Mesenchymal stem cell (in vitro differentiated cells and primary cell): Measurements from ENCODE around the gene LSM7.
A peak's percentile ranks its signal among the peaks of the same experiment; 100 is the strongest.

Experiments used
- DNase-seq: peaks from one replicate; pipeline ENCODE4 v3.0.0-alpha.2; 2013
- H2AFZ ChIP-seq: one replicate; pipeline ENCODE4 v1.6.1; 2013; ENCODE audit warnings: low read depth, mild to moderate bottlenecking, control low read depth, inconsistent platforms, low read length, moderate library complexity
- H2AK5ac ChIP-seq: 2 replicates; pipeline ENCODE4 v1.6.1; 2013; ENCODE audit warnings: low read length, moderate library complexity, mild to moderate bottlenecking, inconsistent platforms; ENCODE audit not compliant: severe bottlenecking
- H2BK120ac ChIP-seq: one replicate; pipeline ENCODE4 v1.6.1; 2013; ENCODE audit warnings: low read depth, mild to moderate bottlenecking, inconsistent platforms, low read length, moderate library complexity
- H2BK12ac ChIP-seq, 2 experiments: one replicate each; pipeline ENCODE4 v1.6.1; 2013; ENCODE audit warnings: inconsistent platforms in 2 of 2, low read length in 2 of 2, mild to moderate bottlenecking in 2 of 2, moderate library complexity in 2 of 2, control low read depth in 1 of 2
- H2BK15ac ChIP-seq: one replicate; pipeline ENCODE4 v1.6.1; 2013; ENCODE audit warnings: mild to moderate bottlenecking, low read depth, inconsistent platforms; ENCODE audit not compliant: poor library complexity, severe bottlenecking
- H2BK5ac ChIP-seq: 2 replicates; pipeline ENCODE4 v1.6.1; 2013; ENCODE audit warnings: low read depth, mild to moderate bottlenecking, low read length, control low read depth, inconsistent platforms; ENCODE audit not compliant: poor library complexity, severe bottlenecking
- H3K14ac ChIP-seq, 2 experiments: one replicate each; pipeline ENCODE4 v1.6.1; 2013; ENCODE audit warnings: inconsistent platforms in 2 of 2, low read length in 2 of 2, control low read depth in 1 of 2, mild to moderate bottlenecking in 1 of 2, moderate library complexity in 1 of 2
- H3K18ac ChIP-seq, 2 experiments: one replicate each; pipeline ENCODE4 v1.6.1; 2013; ENCODE audit warnings: inconsistent platforms in 2 of 2, low read length in 2 of 2, control low read depth in 1 of 2, low read depth in 1 of 2, mild to moderate bottlenecking in 1 of 2
- H3K23ac ChIP-seq, 2 experiments: one replicate each; pipeline ENCODE4 v1.6.1; 2013; ENCODE audit warnings: inconsistent platforms in 2 of 2, low read length in 2 of 2, mild to moderate bottlenecking in 2 of 2, moderate library complexity in 2 of 2, control low read depth in 1 of 2
- H3K27ac ChIP-seq: 2 replicates; pipeline ENCODE4 v1.5.1; 2013; ENCODE audit warnings: mild to moderate bottlenecking, moderate library complexity, low read length, control low read depth, inconsistent platforms; ENCODE audit not compliant: poor library complexity, severe bottlenecking
- H3K27me3 ChIP-seq, 2 experiments: 2 replicates each; pipeline versions ENCODE4 v1.6.1 to v1.7.0; 2013; ENCODE audit warnings: low read length in 2 of 2, mild to moderate bottlenecking in 2 of 2, moderate library complexity in 2 of 2, control low read depth in 1 of 2, inconsistent platforms in 1 of 2; ENCODE audit not compliant: control insufficient read depth in 1 of 2, insufficient read depth in 1 of 2
- H3K36me3 ChIP-seq, 2 experiments: 2 replicates each; pipeline versions ENCODE4 v1.6.1 to v1.7.0; 2013; ENCODE audit warnings: low read length in 2 of 2, control low read depth in 1 of 2, inconsistent platforms in 1 of 2, low read depth in 1 of 2, mild to moderate bottlenecking in 1 of 2; ENCODE audit not compliant: insufficient read depth in 2 of 2, control insufficient read depth in 1 of 2
- H3K4ac ChIP-seq, 2 experiments: one replicate each; pipeline ENCODE4 v1.6.1; 2013; ENCODE audit warnings: inconsistent platforms in 2 of 2, low read length in 2 of 2, mild to moderate bottlenecking in 2 of 2, moderate library complexity in 2 of 2, control low read depth in 1 of 2, low read depth in 1 of 2
- H3K4me1 ChIP-seq: 2 replicates; pipeline ENCODE4 v1.6.1; 2013; ENCODE audit warnings: low read depth, low read length, control low read depth; ENCODE audit not compliant: control insufficient read depth, insufficient read depth
- H3K4me2 ChIP-seq: 2 replicates; pipeline ENCODE4 v1.6.1; 2013; ENCODE audit warnings: low read length, mild to moderate bottlenecking, inconsistent platforms; ENCODE audit not compliant: poor library complexity, severe bottlenecking
- H3K4me3 ChIP-seq, 2 experiments: 2 replicates each; pipeline versions ENCODE4 v1.5.1 to v1.7.0; 2013; ENCODE audit warnings: low read length in 2 of 2, mild to moderate bottlenecking in 2 of 2, control low read depth in 1 of 2, low read depth in 1 of 2; ENCODE audit not compliant: insufficient read depth in 1 of 2
- H3K79me1 ChIP-seq: replicated peaks from 2 replicates; pipeline ENCODE4 v1.6.1; 2013; ENCODE audit warnings: mild to moderate bottlenecking, control low read depth, low read length, inconsistent platforms; ENCODE audit not compliant: poor library complexity, severe bottlenecking
- H3K9ac ChIP-seq: 2 replicates; pipeline ENCODE4 v1.7.0; 2013; ENCODE audit warnings: mild to moderate bottlenecking, low read length, moderate library complexity
- H3K9me3 ChIP-seq: 2 replicates; pipeline ENCODE4 v1.7.0; 2013; ENCODE audit warnings: mild to moderate bottlenecking, low read length; ENCODE audit not compliant: control insufficient read depth
- H4K8ac ChIP-seq: one replicate; pipeline ENCODE4 v1.6.1; 2013; ENCODE audit warnings: inconsistent platforms, mild to moderate bottlenecking, low read length, moderate library complexity
- H4K91ac ChIP-seq: one replicate; pipeline ENCODE4 v1.6.1; 2013; ENCODE audit warnings: mild to moderate bottlenecking, low read length, inconsistent platforms
- WGBS: methylation state at CpG from one replicate; pipeline ENCODE4 v1.1.7; 2013; ENCODE audit warnings: mixed read lengths; 5-methylcytosine and 5-hydroxymethylcytosine counted together

Gene LSM7

DNA sequence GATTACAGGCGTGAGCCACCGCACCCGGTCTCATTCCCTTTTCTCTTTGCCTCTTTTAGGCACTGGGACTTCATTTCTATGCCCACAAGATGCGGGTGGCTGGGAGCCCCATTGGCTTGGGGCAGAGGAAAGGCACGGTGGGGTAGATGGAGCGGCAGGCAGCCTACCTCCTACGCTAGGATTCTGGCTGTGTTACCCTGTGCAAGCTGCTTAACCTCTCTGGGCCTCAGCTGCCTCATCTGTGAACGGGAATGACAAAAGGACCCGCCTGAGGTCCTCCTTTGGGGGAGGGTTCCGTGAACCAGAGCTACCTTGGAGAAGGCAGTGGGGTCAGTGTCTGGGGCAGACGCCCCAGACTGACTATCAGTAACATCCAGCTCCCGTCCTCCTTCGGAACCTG lies 11.1 kb downstream of the LSM7 start:
- no peak overlapping the region for H4K8ac ChIP-seq
- peaks cover 9 to 14% of the 10 kb centered on the region in 2 experiments for H3K36me3 ChIP-seq
- H3K27ac ChIP-seq, result no peak overlapping the region
- H3K4me3 ChIP-seq, result no peak overlapping the region
- H3K9ac ChIP-seq, result no peak overlapping the region
- no peak overlapping the region for H2BK12ac ChIP-seq
- no peak overlapping the region for H2AK5ac ChIP-seq
- no peak overlapping the region for H3K4ac ChIP-seq
- no peak overlapping the region for H3K14ac ChIP-seq
- H3K4me1 ChIP-seq, result peaks cover 2% of the 10 kb centered on the region
- no peak overlapping the region for H2BK120ac ChIP-seq
- no peak overlapping the region for H3K4me2 ChIP-seq
- H3K23ac ChIP-seq, result no peak overlapping the region
- no peak for DNase-seq
- peaks cover 8 to 12% of the 10 kb centered on the region in 2 experiments for H3K27me3 ChIP-seq
- H3K18ac ChIP-seq, result no peak overlapping the region
- H3K79me1 ChIP-seq, result peaks cover 3% of the 10 kb centered on the region
- no peak overlapping the region for H4K91ac ChIP-seq
- H2BK5ac ChIP-seq, result no peak overlapping the region
- H3K9me3 ChIP-seq, result peaks cover 11% of the 10 kb centered on the region
- H2BK15ac ChIP-seq, result no peak overlapping the region
- no peak overlapping the region for H2AFZ ChIP-seq
- 87% methylated on average over 13 of the region's 13 CpGs for WGBS

DNA sequence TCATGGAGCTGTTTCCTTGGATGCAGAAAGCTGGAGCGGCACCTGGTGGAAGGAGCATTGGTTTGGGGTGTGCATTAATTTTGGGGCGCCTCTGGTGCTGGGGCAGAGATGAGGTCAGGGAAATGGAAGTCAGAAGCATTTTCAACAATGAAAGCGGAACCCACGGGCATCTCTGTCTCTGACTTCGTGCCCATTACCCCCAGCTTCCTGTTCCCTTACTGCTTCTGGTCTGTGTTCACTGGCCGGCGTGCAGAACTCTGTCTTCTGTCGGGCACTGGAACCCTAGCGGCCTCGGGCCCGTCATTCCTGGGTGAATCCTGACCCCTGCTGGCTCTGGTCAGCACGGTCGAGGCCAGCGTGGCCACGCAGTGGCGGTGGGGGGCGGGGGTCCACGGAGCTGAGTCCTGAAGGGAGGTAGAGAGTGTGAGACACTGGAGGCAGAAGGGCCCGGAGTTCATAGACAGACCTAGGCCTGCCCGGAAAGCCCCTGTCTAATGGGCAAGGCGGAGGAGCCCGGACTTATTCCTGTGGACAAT lies 12.5 kb downstream of the LSM7 start:
- Histone ChIP-seq H2BK12ac (no peak overlapping the region), H3K27ac (no peak overlapping the region), H4K8ac (peak overlapping the region; percentile 35), H3K4me1 (peaks cover 2% of the 10 kb centered on the region), H2AFZ (no peak overlapping the region), H2AK5ac (no peak overlapping the region), H4K91ac (peak overlapping the region; percentile 43), H2BK120ac (no peak overlapping the region), H2BK15ac (no peak overlapping the region), H3K79me1 (no peaks in the 10 kb centered on the region), H3K23ac (no peak overlapping the region), H3K4me2 (no peak overlapping the region), H3K14ac (no peak overlapping the region), H3K9ac (no peak overlapping the region), H3K9me3 (peaks cover 11% of the 10 kb centered on the region), H3K4ac (no peak overlapping the region), H2BK5ac (no peak overlapping the region), H3K4me3 (peak overlapping the region in 1 of 2 experiments; percentile 7), H3K36me3 (peaks cover 0 to 2% of the 10 kb centered on the region in 2 experiments), H3K27me3 (peaks cover 11 to 20% of the 10 kb centered on the region in 2 experiments), H3K18ac (peak overlapping the region in 1 of 2 experiments; percentile 23)
- WGBS, result 28% methylated on average over 22 of the region's 22 CpGs
- peak; percentile 59 for DNase-seq

DNA sequence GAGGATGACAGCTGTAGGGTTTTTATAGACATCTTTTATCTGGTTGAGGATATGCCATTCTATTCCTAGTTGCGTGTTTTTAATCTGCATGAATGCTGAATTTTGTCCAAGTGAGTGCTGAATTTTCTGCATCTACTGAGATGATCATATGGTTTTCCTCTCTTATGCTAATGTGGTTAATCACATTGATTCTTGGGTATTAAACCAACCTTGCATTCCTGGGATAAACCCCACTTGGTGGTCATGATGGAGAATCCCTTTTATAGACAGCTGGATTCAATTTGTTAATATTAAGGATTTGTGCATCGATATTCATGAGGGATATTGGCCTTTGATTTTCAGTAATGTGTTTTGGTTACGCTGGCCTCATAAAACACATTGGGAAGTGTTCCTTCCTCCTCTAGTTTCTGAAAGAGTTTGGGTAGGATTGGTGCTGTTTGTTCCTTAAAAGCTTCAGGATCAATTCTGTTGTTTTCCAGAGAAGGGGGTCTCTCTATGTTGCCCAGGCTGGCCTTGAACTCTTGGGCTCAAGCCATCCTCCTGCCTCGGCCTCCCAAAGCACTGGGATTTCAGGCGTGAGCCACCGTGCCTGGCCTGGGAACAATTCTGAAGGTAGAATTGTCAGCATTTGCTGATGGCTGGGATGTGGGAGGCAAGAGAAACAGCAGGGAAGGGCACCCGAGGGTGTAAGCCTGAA lies 13.1 kb downstream of the LSM7 start:
- H3K4me2 ChIP-seq, result no peak overlapping the region
- H2AFZ ChIP-seq, result no peak overlapping the region
- H3K9me3 ChIP-seq, result peaks cover 11% of the 10 kb centered on the region
- no peak overlapping the region for H2AK5ac ChIP-seq
- no peak overlapping the region for H2BK120ac ChIP-seq
- no peaks in the 10 kb centered on the region for H3K36me3 ChIP-seq
- no peak overlapping the region for H3K4me3 ChIP-seq
- no peak overlapping the region for H2BK5ac ChIP-seq
- H3K23ac ChIP-seq, result no peak overlapping the region
- no peak overlapping the region for H3K4ac ChIP-seq
- no peak overlapping the region for H3K9ac ChIP-seq
- WGBS, result 95% methylated on average over 7 of the region's 7 CpGs
- H2BK12ac ChIP-seq, result no peak overlapping the region
- no peak overlapping the region for H2BK15ac ChIP-seq
- H3K27me3 ChIP-seq, result peaks cover 12 to 22% of the 10 kb centered on the region in 2 experiments
- H3K79me1 ChIP-seq, result no peaks in the 10 kb centered on the region
- no peak for DNase-seq
- H3K14ac ChIP-seq, result no peak overlapping the region
- no peak overlapping the region for H3K27ac ChIP-seq
- H3K4me1 ChIP-seq, result peaks cover 2% of the 10 kb centered on the region
- peak overlapping the region; percentile 43 for H4K91ac ChIP-seq
- H4K8ac ChIP-seq, result no peak overlapping the region
- H3K18ac ChIP-seq, result no peak overlapping the region

DNA sequence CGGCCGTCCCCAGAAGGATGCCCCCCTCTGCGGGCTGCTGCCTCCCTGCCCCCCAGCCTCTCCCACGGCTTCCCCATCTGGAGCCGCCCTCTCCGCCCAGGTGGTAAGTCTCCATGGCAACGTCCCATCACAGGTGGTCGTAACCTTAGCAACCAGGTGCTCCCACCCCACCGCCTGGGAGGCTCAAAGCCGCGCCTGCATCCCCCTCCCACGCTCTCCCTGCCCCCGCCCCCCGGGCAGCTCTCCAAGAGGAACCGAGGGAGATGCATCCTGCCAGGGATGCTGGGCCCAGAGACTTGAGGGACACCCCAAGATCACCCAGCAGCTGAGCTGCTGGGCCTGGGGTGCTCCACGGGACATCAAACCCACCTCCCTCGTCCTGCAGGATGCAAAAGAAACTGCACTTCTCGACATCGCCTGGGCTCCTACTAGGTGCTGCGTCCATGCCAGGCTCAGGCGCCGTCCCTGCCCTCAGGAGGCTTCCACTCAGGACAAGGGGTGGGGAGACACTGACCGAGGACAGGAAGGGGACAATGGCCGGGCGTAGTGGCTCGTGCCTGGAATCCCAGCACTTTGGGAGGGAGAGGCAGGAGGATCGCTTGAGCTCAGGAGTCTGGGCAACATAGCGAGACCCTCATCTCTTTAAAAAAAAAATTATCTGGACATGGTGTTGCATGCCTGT lies 15.4 kb downstream of the LSM7 start:
- Histone ChIP-seq H3K9me3 (peaks cover 11% of the 10 kb centered on the region), H3K18ac (no peak overlapping the region), H4K91ac (no peak overlapping the region), H2BK12ac (no peak overlapping the region), H3K79me1 (no peaks in the 10 kb centered on the region), H3K4ac (no peak overlapping the region), H3K4me2 (no peak overlapping the region), H2BK5ac (no peak overlapping the region), H3K23ac (no peak overlapping the region), H3K4me1 (peaks cover 12% of the 10 kb centered on the region), H3K27ac (no peak overlapping the region), H2BK15ac (no peak overlapping the region), H2AFZ (no peak overlapping the region), H2BK120ac (no peak overlapping the region), H4K8ac (no peak overlapping the region), H3K4me3 (no peak overlapping the region), H3K9ac (no peak overlapping the region), H2AK5ac (no peak overlapping the region), H3K14ac (no peak overlapping the region), H3K27me3 (peaks cover 25 to 39% of the 10 kb centered on the region in 2 experiments), H3K36me3 (no peaks in the 10 kb centered on the region)
- DNase-seq, result no peak
- WGBS, result 62% methylated on average over 28 of the region's 28 CpGs
